Middle frontal gyrus (tissue), 1 donor: ENCODE measurements around the gene ABCA1.
A peak's percentile ranks its signal among the peaks of the same experiment; 100 is the strongest.
"Not testable (repeated sequence)": the region's sequence is repeated elsewhere in the genome, so short reads cannot be mapped to it uniquely, and the experiment has no call there.

Source experiments
- DNase-seq: peaks from one replicate; pipeline ENCODE4 v3.0.0-alpha.2; 2015; ENCODE audit warnings: low spot score; ENCODE audit errors: extremely low spot score

ABCA1 gene

DNA sequence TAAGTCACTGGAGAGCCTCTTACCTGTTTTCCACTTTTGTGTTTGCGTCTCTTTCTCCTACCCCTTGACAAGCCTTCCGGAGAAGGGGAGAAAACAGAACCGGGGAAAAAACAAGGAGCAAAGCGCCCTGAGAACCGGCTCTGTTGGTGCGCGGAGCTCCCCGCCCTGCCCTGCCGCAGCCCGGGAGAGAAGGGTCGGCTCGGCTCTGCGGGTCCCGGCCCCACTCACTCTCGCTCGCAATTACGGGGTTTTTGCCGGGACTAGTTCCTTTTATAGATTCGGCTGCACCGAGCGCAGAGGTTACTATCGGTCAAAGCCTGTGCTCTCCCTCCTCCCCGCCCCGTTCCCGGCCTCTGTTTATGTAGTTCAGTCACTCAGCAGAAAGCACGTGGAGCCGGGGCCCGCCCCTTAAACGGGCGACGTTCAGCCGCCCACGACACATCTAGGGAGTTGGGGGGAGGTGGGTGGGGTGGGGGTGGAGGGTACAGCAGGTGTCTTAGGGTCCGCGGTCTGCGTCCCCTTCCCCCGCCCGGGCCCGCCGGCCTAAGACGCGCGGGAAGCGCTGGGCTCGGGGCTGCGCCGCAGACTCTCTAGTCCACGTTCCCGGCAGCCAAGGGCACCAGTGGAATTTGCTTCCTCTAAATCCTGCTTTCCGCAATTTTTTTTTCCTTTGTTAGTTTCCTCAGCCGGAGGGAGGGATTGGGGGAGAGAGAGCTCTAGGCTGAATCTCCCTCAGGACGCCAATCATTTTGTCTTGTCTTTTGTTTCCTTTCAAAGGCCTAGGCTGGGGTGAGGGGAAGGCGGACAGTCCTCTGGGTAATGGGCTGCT is at the start of gene ABCA1:
TSS of gene ABCA1 (minus strand) at position 244 of the 829 bp plus-strand sequence. CDS start 24,476 bp downstream, outside the sequence.
- peak; percentile 66 for DNase-seq

GRCh38 chr9:104977580-104977979 is 49.6 kb upstream of the ABCA1 start:
- DNase-seq = no peak

DNA sequence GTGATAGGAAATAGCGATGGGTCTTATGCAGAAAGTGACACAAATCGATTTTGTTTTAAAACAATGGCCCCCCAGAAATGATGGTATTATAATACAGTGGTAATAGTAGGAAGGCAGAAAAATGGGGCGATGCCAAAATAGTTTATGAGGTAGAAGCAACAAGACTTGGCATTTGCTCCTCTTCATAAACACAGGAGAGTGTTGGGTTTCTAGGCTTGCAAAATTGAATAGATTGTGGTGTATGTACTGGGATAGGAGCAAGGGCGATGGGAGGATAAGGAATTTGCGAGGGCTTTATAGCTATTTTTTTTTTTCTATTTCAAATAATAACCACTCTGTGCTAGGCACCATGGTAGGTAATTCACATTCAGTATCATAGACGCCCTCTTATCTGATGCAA is 49.2 kb upstream of the ABCA1 start:
- DNase-seq = no peak

DNA sequence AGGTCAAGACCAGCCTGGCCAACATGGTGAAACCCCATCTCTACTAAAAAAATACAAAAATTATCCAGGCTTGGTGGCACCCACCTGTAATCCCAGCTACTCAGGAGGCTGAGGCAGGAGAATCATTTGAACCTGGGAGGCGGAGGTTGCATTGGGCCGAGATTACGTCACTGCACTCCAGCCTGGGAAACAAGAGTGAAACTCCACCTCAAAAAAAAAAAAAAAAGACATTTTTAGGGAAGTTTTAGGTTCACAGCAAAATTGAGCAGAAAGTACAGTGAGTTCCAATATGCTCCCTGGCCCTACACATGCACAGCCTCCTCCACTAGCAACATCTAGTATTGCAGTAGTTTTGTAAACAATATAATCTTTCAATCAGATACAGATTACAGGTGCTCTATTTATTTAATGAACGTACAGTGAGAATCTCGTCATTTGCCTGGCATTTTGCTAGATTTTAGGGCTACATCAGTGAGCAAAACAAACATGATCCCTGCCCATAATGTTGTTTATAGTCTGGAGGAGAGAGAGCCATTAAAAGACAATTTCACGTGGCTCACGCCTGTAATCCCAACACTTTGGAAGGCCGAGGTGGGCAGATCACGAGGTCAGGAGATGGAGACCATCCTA is 48.1 kb upstream of the ABCA1 start:
- not testable (repeated sequence) for DNase-seq

- no peak for DNase-seq
Measured at GRCh38 chr9:104974053-104974962, 46.4 kb upstream of the ABCA1 start.

DNA sequence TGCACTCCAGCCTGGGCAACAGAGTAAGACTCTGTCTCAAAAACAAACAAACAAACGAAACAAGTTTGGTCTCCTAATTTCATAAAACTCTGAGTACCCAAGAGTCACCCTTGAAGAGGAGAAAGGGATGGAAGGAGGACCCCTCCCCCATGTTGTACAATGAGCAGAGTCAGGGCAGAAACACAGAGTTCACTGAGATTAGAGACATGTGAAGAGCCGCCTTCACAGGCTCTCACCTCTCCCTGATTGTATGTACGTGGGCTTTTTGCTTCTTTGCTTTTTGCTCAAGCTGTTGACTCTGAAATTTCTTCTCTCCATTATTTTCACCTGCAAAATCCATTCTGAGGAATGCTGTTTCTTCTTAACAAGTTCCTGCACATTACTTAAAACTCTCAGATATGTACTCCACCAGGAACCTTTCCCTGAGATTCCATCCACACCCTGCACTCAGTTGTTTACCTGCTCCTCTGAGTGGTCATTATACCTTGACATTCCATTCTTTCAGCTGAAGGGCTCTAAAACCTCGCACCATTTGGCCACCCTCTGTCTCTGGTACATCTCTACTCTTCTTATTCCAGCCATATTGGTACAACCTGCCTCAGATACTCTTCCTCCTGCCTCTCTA is 44.4 kb upstream of the ABCA1 start:
- DNase-seq = no peak

GRCh38 chr9:104971511-104971910 is 43.6 kb upstream of the ABCA1 start:
- DNase-seq = no peak

- DNase-seq = no peak
Measured at GRCh38 chr9:104970271-104970987, 42.5 kb upstream of the ABCA1 start.

DNA sequence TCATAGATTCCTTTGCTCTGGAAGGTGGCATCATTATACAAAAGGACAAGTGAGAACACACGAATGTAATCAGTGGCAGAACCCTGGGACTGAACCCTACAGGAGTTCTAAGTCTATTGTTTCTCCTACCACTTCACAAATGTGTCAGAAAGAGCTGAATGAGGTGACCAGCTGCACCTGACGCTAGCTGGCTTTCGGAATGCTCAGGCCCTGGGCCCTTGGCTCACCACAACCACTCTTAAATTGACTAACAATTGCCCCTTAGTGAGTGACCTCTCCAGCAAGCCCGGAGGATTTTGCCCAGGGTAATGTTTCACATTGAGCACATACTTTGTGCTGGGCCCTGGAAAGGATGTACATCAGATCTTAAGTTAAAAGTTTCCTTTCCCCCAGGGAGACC is 41.2 kb upstream of the ABCA1 start:
- no peak for DNase-seq

- DNase-seq = peak; percentile 84
Measured at GRCh38 chr9:104968025-104968982, 40.3 kb upstream of the ABCA1 start.

DNA sequence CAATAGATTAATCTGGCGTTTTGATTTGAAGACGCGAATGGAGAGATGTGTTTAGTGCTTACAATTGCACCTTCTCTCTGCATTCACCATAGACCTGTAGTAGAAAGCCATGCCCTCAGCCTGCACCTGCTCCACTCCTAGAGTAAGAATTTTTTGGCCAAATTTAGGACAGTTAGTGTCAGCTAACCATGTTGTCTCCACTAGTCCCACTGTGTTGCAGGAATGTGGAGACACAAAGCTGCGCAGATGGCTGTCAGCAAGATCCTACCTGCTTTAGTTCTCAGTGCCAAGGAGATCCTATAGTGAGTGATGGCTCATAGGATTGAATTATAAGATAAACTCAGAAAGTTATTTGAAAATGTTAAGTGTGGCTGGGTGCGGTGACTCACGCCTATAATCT is 35.1 kb upstream of the ABCA1 start:
- no peak for DNase-seq

GRCh38 chr9:104961701-104962359 is 33.9 kb upstream of the ABCA1 start:
- no peak for DNase-seq

DNA sequence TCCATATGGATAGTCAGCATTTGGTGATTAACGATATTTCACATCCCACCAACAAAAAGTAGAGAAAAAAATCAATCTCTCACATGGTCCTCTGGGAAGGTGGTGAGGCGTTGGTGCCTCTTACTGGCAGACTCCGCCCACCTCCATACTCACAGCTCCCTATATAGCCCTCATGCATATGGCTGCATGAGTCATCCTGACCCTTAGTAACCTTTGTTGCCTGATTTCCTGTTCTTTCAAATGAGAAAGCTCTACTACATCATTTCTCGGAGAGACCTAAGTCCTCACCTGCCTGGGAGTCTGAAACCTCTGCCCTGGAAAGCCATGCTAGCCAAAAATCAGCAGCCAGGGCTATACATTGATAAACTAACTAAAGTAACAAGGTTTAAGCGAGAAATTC is 33.3 kb upstream of the ABCA1 start:
- no peak for DNase-seq

- no peak for DNase-seq
Measured at GRCh38 chr9:104960662-104961061, 32.7 kb upstream of the ABCA1 start.

DNA sequence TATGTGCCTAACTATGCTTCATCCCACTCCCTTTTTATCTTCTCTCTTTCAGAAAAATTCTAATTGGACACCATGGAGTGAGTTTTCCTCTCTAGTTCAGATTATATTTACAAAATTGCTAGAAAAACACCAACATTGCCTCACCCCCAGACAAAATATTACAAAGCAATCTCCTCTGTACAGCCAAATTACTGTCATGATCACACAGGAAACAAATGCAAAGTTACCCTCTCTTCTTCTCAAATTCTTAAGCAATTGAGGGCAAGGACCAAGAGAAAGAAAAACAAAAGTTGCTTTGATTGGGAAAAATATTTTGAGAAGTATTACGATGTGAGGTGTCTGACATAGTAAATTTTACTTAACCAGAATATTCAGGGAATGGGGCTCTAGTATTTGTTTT is 30.8 kb upstream of the ABCA1 start:
- DNase-seq = no peak

- DNase-seq = not testable (repeated sequence)
Measured at GRCh38 chr9:104958006-104958405, 30.1 kb upstream of the ABCA1 start.

- DNase-seq = no peak
Measured at GRCh38 chr9:104951487-104951886, 23.5 kb upstream of the ABCA1 start.

DNA sequence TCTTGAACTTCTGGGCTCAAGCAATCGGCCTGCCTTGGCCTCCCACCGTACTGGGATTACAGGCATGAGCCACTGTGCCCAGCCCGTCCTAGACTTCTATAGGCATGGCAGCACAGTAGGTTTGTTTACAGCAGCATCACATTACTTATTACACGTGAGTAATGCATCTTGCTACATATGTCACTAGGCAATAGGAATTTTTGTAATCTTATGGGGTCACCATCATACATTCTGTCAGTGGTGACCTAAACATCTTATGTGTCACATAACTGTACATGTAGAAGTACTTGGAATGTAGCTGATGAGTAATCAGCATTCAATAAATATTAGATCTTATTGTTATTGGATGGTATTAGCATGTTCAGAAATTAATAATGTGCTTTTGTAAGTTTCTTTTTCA is 22.9 kb upstream of the ABCA1 start:
- no peak for DNase-seq

DNA sequence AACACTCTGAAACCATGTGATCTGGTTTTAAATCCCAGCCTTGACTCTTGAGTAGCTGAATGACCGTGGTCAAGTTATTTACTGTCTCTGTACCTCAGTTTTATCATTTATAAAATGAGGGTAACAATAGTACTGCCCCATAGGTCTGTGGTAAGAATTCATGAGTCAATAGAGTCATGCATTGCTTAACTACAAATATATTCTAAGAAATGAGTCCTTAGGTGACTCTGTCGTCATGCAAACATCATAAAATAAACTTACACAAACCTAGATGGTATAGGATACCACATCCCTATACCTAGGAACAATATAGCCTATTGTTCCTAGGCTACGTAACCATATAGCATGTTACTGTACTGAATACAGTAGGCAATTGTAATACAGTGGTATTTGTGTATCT is 20.3 kb upstream of the ABCA1 start:
- DNase-seq = no peak
